HCT116 (cell line): Measurements from ENCODE around the gene ENPP3. TPM values are rescaled to one million over a fixed set of nuclear protein-coding genes. Genes with fewer than 3 reads are reported as not detected.

Experiments
- ATAC-seq: fragments of 200-7000 bp; cut with Tn5 transposase; 2 replicates; pipeline ENCODE4 v1.9.1; 2020; ENCODE audit warnings: mild to moderate bottlenecking, moderate library complexity
- BruUV-seq: library from RNA; stranded (reverse); fragments of 400-500 nt; replicated peaks from 2 replicates; lab custom pipeline; 2021; lab: Mats Ljungman, UMichigan
- CTCF ChIA-PET: fragments of 300-600 bp; sonication (Branson Sonifier 250); formaldehyde crosslinking; loops from one replicate; lab custom pipeline; 2021; ENCODE audit warnings: antibody characterized with exemption; lab: Charles Lee
- POLR2A ChIA-PET: fragments of 300-600, 350-600 bp; sonication (Branson Sonifier 250); formaldehyde crosslinking; loops from one replicate; lab custom pipeline; 2021; ENCODE audit warnings: antibody characterized with exemption; lab: Charles Lee
- RAD21 ChIA-PET, 2 experiments: fragments of 300-600 bp; sonication (Branson Sonifier 250); formaldehyde crosslinking; loops; one replicate each; lab custom pipeline; 2023; ENCODE audit warnings: low total read pairs in 2 of 2; ENCODE audit not compliant: uncharacterized antibody in 2 of 2, unreplicated experiment in 2 of 2, low non-redundant PET in 1 of 2; lab: Charles Lee
- DNase-seq: peaks from one replicate; pipeline ENCODE4 v3.0.0-alpha.2; 2010; ENCODE audit warnings: low read depth, low spot score
- H2AFZ ChIP-seq: fragments of 200-600 bp; shearing (Covaris generic), sonication (generic); 2 replicates; pipeline ENCODE4 v1.6.1; 2017; ENCODE audit warnings: low read depth, mixed run types, mixed read lengths, antibody characterized with exemption, low read length; ENCODE audit not compliant: poor library complexity, severe bottlenecking
- H3K27ac ChIP-seq: 2 replicates; pipeline ENCODE4 v1.5.1; 2012; ENCODE audit warnings: low read depth, low read length
- H3K27me3 ChIP-seq: fragments of 200-600 bp; sonication (generic); 2 replicates; pipeline ENCODE4 v1.6.1; 2016; ENCODE audit warnings: mixed run types, low read length, mixed read lengths; ENCODE audit not compliant: insufficient read depth
- H3K36me3 ChIP-seq, 2 experiments: fragments of 200-500 bp in 1 of 2; fragments of 200-600 bp in 1 of 2; sonication (Bioruptor generic) in 1 of 2; sonication (generic) in 1 of 2; 2 replicates each; pipeline versions ENCODE4 v1.5.1 to v1.6.1; 2014 to 2016; ENCODE audit warnings: low read length in 2 of 2, inconsistent platforms in 1 of 2, mixed read lengths in 1 of 2, mixed run types in 1 of 2; ENCODE audit not compliant: insufficient read depth in 2 of 2, control insufficient read depth in 1 of 2
- H3K4me1 ChIP-seq, 2 experiments: fragments of 200-600 bp in 1 of 2; sonication (generic) in 1 of 2; 2 replicates each; pipeline versions ENCODE4 v1.5.1 to v1.6.1; 2012 to 2017; ENCODE audit warnings: low read length in 2 of 2, inconsistent platforms in 1 of 2, mild to moderate bottlenecking in 1 of 2, mixed read lengths in 1 of 2, mixed run types in 1 of 2, moderate library complexity in 1 of 2; ENCODE audit not compliant: insufficient read depth in 2 of 2, control insufficient read depth in 1 of 2
- H3K4me2 ChIP-seq: fragments of 200-600 bp; sonication (generic); 2 replicates; pipeline ENCODE4 v1.6.1; 2017; ENCODE audit warnings: mixed run types, low read length, mixed read lengths
- H3K4me3 ChIP-seq, 2 experiments: fragments of 200-600 bp in 1 of 2; sonication (generic) in 1 of 2; replicated peaks in 1 of 2; 2 replicates each; pipeline ENCODE4 v1.5.1; 2011 to 2016; ENCODE audit warnings: low read length in 2 of 2, control low read depth in 1 of 2, low read depth in 1 of 2, mild to moderate bottlenecking in 1 of 2, mixed read lengths in 1 of 2, mixed run types in 1 of 2
- H3K79me2 ChIP-seq: fragments of 200-600 bp; sonication (generic); 2 replicates; pipeline ENCODE4 v1.6.1; 2017; ENCODE audit warnings: mild to moderate bottlenecking, mixed run types, low read length, moderate library complexity, mixed read lengths; ENCODE audit not compliant: insufficient read depth
- H3K9ac ChIP-seq: fragments of 200-600 bp; sonication (generic); 2 replicates; pipeline ENCODE4 v1.6.1; 2016; ENCODE audit warnings: low read length, mixed read lengths
- H3K9me2 ChIP-seq: fragments of 200-600 bp; sonication (generic), shearing (Covaris generic); 2 replicates; pipeline ENCODE4 v1.6.1; 2017; ENCODE audit warnings: mixed run types, mild to moderate bottlenecking, moderate library complexity; ENCODE audit not compliant: insufficient read depth
- H3K9me3 ChIP-seq, 2 experiments: fragments of 200-500 bp in 1 of 2; fragments of 200-600 bp in 1 of 2; sonication (Bioruptor generic) in 1 of 2; sonication (generic) in 1 of 2; 2 replicates each; pipeline ENCODE4 v1.6.1; 2014 to 2017; ENCODE audit warnings: low read length in 2 of 2, mixed read lengths in 2 of 2, inconsistent platforms in 1 of 2, low read depth in 1 of 2, mild to moderate bottlenecking in 1 of 2, mixed run types in 1 of 2, moderate library complexity in 1 of 2; ENCODE audit not compliant: control insufficient read depth in 1 of 2, insufficient read depth in 1 of 2
- H4K20me1 ChIP-seq: fragments of 200-600 bp; sonication (generic), shearing (Covaris generic); 2 replicates; pipeline ENCODE4 v1.6.1; 2017; ENCODE audit warnings: mixed run types, mild to moderate bottlenecking, moderate library complexity; ENCODE audit not compliant: insufficient read depth
- ATF3 ChIP-seq: IDR thresholded peaks from 2 replicates; pipeline ENCODE4 v1.6.1; 2012
- CEBPB ChIP-seq: IDR thresholded peaks from 2 replicates; pipeline ENCODE4 v1.6.1; 2012; ENCODE audit warnings: low read depth
- CTCF ChIP-seq, 3 experiments: fragments of 200-600 bp in 1 of 3; sonication (generic) in 1 of 3; IDR thresholded peaks in 2 of 3; conservative IDR thresholded peaks in 1 of 3; 2 replicates each; pipeline ENCODE4 v1.5.1; 2012 to 2017; ENCODE audit warnings: low read depth in 2 of 3, low read length in 2 of 3, antibody characterized with exemption in 1 of 3, borderline replicate concordance in 1 of 3, control low read depth in 1 of 3, mild to moderate bottlenecking in 1 of 3, mixed read lengths in 1 of 3, mixed run types in 1 of 3, moderate library complexity in 1 of 3; ENCODE audit not compliant: insufficient read depth in 1 of 3
- ELF1 ChIP-seq: IDR thresholded peaks from 2 replicates; pipeline ENCODE4 v1.6.1; 2012; ENCODE audit warnings: low read depth, borderline replicate concordance
- RAD21 ChIP-seq: IDR thresholded peaks from 2 replicates; pipeline ENCODE4 v1.6.1; 2012; ENCODE audit warnings: low read depth, mild to moderate bottlenecking
- YY1 ChIP-seq: IDR thresholded peaks from 2 replicates; pipeline ENCODE4 v1.6.1; 2011; ENCODE audit warnings: low read length, low read depth, moderate library complexity, mild to moderate bottlenecking; ENCODE audit not compliant: insufficient replicate concordance; ENCODE audit errors: extremely low read depth
- ZNF274 ChIP-seq: fragments of 200-500 bp; sonication (Bioruptor generic); IDR thresholded peaks from 2 replicates; pipeline ENCODE4 v1.6.1; 2014; ENCODE audit warnings: mild to moderate bottlenecking, low read depth, low read length, inconsistent platforms
- intact Hi-C: fragments of 100-400 bp; cut with micrococcal nuclease; formaldehyde crosslinking; loops from 2 replicates; pipeline ENCODE4 v1.10.0; 2022
- total RNA-seq: library from RNA; stranded (reverse); gene quantifications from one replicate; pipeline ENCODE4 v1.2.1, GENCODE V29; 2021; ENCODE audit not compliant: unreplicated experiment

Gene ENPP3
- total RNA-seq, 1 experiment from 2014 or later = 0.15 TPM

DNA sequence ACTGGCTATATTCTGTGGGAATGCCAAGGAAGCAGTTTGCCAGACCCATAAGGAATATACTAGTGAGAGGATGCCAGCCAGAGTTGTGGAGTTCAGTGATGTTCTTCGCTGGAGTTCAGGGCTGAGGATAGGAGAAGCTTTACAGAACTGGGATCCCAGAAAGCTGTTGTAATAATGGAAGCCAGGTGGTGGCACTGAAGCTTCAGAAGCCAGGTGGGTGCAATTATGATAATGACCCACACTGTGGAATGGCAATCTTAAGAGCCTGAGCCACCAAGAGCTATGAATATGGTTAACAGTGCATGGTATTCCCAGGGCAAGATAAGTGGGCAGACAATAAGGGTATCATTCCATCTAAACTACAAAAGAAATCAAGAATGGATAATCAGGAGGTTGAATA, 145.7 kb downstream of the ENPP3 start:
- H3K4me3 ChIP-seq = no peak overlapping the region
- BruUV-seq = no TSS peak
- H3K9me3 ChIP-seq = no peaks in the 10 kb centered on the region
- H3K9me2 ChIP-seq = no peaks in the 10 kb centered on the region
- H4K20me1 ChIP-seq = no peaks in the 10 kb centered on the region
- ChIA-PET RAD21 (interaction anchor here (0.9 to 1.0 kb wide), 2 partner anchors 127 kb away, joined by 3 to 5 read pairs; no protein-coding TSS in a partner anchor), CTCF (interaction anchor here (1.0 to 3.3 kb wide), 5 partner anchors 87 to 132 kb away, joined by 3 to 25 read pairs (median 6); no protein-coding TSS in a partner anchor), POLR2A (no interaction called here)
- no peak for DNase-seq
- ATAC-seq = peak; percentile 63
- H3K36me3 ChIP-seq = no peaks in the 10 kb centered on the region
- intact Hi-C loops = loop anchor here (2.0 kb wide), 1 partner anchor 128 kb away; no protein-coding TSS in a partner anchor
- no peak overlapping the region for H3K27ac ChIP-seq
- no peak overlapping the region for H3K9ac ChIP-seq
- H3K4me1 ChIP-seq = no peaks in the 10 kb centered on the region
- H3K27me3 ChIP-seq = no peaks in the 10 kb centered on the region
- H3K79me2 ChIP-seq = no peaks in the 10 kb centered on the region
- H2AFZ ChIP-seq = no peak overlapping the region
- no peak overlapping the region for H3K4me2 ChIP-seq
- TF ChIP-seq RAD21 (peak; percentile 64), CTCF (IDR thresholded peaks at IDR 0.05 in 2 of 3, conservative IDR thresholded peaks at IDR 0.05 in 1 of 3; ENCODE audit: borderline replicate concordance in 1 of 3, insufficient read depth in 1 of 3, low read depth in 2 of 3, low read length in 2 of 3) (peak in 2 of 3 experiments; percentile 29 to 47; a peak in 3 of 6 replicates), ELF1 (no peak)

GRCh38 chr6:131784561-131784960, 147.5 kb downstream of the ENPP3 start:
- Histone ChIP-seq H3K4me1 (no peaks in the 10 kb centered on the region), H3K27me3 (no peaks in the 10 kb centered on the region), H3K4me3 (no peak overlapping the region), H3K27ac (no peak overlapping the region), H3K36me3 (no peaks in the 10 kb centered on the region), H3K79me2 (no peaks in the 10 kb centered on the region), H3K9me3 (no peaks in the 10 kb centered on the region), H3K4me2 (no peak overlapping the region), H2AFZ (no peak overlapping the region), H4K20me1 (no peaks in the 10 kb centered on the region), H3K9ac (no peak overlapping the region), H3K9me2 (no peaks in the 10 kb centered on the region)
- ChIA-PET POLR2A (no interaction called here), RAD21 (no interaction called here), CTCF (no interaction called here)
- intact Hi-C loops = no loop called here
- TF ChIP-seq YY1 (no peak), CEBPB (no peak), ATF3 (no peak), ZNF274 (no peak)
- ATAC-seq (no peak), DNase-seq (no peak)
- BruUV-seq = no TSS peak
